RPMI7951 (cell line): ENCODE results near the gene MYBPH. TPM values are rescaled to one million over a fixed set of nuclear protein-coding genes. Genes with fewer than 3 reads are reported as not detected.

Experiments
- DNase-seq: peaks from one replicate; pipeline ENCODE4 v3.0.0-alpha.2; 2012; ENCODE audit warnings: low read depth
- total RNA-seq: library from RNA; depleted of rRNA; stranded (reverse); fragments of >200 nt; shearing (Covaris generic); gene quantifications from 2 replicates; pipeline ENCODE4 v1.2.3, GENCODE V29; 2014

Gene MYBPH
- total RNA-seq, 1 experiment from 2014 or later, result 0.48 TPM

DNA sequence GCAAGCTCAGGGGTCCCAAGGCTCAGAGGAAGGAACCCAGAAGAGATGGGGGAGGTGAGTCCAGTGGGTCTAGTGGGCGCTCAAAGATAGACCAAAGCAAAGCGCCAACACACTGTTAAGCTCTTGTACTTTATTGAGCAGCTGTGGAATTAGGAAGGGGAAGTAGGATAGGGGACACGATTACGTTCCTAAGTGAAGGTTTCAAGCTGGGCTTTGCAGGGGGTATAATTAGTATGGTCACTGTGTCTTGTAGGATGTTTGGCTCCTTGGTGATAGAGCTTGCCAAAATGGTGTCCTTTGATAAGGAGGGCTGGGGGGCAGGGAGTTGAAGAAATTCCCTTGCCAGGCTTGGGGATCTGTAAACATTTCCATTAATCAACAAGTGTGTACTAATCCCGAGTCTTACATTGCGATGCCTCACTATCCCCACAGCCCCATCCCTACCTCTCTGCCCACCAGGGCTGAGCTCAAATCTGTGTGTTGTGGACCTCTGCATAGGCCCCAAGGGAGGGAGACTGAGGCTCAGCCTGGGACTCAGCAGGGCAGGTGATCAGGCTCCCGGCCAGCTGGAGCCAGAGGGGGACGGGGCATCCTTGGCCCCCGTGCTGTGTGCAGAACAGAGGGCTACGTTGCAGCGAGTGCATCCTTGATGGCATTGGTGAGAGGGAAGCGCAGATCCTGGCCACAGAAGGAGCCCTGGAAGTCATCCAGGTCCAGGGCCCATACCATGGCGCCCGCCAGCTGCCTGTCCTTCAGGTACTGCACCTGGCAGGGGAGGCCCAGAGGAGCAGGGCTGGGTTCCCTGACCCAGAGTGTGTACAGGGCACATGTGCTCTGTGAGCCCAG is 3.4 kb upstream of the MYBPH start:
- DNase-seq, result no peak

DNA sequence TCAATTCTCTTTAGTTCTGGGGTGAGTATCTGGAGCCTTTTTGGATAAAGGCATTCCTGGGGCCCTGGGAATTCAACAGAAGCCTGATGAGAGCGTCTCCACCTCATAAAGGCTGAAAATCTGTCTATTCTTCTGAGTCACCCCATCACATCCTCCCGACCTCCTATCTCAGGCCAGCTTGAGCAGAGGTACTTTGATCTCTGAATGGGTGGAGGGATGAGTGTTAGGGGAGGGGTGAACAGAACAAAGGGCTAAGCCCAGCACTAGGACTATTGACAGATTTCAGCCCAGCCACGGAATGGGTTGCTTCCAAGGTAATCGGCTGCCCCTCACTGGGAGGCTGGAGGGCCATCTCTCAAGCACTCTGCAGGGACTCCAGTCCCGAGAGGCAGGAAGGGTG is 2.5 kb upstream of the MYBPH start:
- peak; percentile 80 for DNase-seq

DNA sequence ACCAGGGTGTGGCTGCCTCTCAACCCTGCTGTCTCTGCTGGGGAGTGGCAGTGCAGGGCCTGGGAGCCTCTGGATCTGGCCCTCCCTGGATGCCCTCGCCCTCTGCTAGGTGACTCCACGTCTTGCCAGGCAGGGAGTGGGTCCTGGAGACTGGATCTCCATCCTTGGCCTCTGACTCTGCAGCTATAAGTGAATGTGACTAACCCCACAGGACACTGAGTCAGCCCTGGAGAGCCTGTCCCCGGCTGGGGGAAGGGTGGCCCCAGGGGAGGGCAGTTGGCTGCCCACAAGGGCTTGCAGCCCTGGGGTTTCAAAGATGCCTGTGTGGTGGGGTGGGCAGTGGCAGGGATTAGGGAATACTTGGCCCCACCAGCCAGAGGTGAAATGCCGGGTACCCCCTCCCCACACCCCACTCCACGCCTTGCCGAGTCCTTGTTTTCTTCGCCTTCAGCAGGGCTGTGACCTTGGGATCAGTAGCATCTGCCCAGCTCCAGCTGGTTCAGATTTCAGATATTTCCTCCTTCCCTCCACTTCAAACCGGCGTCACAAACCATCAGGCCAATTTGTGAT is 1.9 kb upstream of the MYBPH start:
- peak; percentile 74 for DNase-seq

DNA sequence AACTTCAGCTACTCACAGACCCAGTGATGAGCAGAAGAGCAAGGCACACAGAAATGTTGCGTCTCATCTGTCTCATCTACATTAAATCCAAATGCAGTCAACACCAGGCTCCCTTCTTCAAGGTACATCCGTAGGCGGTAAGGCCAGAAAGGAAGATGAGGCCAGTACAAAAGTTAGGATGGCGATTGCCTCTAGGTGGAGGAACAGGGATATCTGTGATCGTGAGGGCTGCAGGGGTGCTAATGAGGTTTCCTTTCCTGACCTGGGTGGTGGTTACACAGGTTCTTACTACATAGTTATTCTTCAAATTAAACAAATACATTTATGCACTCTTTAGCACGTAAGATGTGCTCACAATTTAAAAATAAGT is 1.4 kb upstream of the MYBPH start:
- DNase-seq, result no peak

DNA sequence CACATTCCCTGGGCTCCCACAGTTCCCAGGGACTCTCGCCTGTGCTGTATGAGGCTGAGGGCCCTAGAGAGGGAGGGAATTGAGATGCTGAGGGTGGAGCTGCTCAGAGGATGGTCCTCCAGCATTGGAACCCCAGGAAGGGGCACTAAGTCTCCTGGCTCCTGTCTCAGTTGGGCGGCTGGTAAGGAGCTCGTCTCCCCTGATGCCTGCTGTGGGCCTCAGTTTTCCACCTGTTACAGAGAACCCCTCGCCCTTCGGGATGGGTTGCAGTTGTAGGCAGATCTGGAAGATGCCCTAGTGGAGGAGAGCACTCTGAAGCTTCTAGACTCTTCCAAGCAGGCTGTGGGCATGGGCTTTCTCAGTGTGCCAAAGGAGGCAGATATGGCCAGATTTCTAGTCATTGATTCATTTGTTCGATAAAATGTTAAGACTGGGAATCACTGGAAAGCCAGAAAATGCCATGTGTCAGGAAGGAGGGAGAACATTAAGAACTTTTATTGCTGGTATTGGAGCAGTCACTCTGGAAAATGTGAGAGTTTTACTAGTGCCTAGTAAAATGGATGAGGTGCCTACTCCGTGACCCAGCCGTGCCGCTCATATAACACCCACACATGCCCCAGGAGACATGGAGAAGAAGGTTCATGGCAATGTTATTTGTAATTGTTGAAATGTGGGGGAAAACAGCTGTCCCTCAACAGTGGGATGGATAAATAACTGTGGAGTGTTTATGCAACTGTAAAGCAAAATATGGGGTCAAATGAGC is 828 bp upstream of the MYBPH start:
- DNase-seq, result no peak

DNA sequence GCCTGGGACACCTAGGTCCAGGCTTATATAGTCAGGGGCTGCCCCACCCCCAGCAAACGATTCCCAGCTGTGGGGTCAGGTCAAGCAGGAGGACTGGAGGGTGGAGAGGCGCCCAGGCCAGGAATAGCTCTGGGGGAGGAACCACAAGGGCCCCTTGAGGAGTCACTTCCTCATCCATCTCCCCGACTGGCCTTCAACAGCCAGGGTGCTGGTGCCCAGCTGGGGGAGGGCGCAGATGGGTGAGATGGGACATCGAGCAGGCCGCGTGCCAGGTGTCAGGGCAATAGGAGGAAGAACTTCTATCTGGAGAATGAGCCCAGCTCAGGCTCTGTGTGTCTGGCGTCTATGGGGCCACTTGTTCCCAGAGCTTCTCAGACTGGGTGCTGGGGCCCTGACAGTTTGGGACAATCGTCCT is 208 bp upstream of the MYBPH start:
- DNase-seq, result peak; percentile 51

DNA sequence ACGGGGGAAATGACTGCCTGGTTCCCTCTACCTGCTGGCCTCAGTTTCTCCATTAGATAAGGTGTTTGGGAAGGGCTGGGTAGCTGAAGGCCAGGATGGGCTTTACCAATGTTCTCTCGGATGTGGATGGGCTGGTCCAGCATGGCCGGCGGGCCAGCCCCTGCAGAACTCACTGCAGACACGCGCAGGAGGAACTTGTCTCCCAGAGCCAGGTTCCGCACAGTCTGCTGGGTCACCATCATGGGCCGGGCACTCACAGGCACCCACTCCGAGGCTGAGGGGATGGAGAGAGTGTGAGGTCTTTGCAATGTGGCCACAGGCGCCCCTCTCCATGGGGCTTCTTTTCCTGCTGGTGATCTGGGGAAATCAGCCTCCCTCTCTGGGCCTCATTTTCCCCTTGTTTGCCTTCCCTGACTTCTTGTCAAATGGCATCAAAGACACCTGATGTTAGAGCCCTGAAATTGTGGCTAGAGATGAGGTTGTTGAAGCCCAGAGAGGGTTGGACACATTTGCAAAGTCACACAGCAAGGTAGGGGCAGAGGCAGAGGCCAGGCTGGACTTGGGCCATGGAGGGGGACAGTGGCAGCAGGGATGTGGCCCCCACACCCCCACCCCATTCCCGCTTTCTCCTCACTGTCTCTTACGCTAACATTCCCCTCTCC is 1.2 kb downstream of the MYBPH start:
- DNase-seq, result no peak

DNA sequence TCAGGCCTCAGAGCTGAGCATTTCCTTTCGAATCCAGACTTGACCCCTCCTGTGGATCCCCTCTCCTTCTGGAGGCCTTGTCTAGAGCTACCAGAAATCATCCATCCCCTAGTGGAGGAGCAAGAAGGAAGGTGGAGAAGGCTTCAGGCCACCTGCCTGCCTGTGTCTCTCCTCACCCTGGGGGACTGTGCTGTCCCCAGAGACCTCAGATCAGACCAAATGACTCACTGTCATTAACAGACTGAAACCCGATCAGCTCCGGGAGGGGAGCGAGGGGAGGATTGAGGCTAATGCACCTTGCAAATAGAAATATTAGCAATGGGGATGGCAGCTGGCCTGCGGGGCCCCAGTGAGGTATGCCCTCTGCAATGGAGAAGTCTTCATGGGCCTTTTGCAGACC is 2.1 kb downstream of the MYBPH start:
- DNase-seq, result no peak

DNA sequence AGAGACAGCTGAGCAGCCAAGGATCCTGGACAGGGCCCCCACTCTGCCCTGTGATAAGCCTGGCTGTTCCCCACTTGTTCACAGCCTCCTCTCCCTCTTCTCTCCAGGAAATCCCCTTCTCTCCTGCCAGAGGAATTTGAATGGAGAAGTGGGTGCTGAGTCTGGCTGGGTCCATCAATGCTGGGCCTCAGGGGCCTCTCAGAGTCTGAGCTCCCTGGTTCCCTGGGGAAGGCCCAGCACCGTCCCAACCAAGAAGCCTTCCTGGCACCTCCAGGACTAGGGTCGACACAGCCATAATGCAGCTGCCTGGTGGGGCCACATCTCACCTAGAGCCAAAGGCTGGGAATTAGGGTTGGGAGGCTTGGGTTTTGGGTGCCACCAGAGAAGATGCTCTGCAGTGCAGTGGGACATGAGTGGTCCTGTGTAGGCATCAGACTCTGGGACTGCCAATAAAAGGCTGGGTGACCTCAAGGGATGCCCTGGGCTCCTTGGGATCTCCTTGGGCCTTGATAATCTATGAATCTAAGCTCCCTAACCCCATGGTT is 2.5 kb downstream of the MYBPH start:
- no peak for DNase-seq

DNA sequence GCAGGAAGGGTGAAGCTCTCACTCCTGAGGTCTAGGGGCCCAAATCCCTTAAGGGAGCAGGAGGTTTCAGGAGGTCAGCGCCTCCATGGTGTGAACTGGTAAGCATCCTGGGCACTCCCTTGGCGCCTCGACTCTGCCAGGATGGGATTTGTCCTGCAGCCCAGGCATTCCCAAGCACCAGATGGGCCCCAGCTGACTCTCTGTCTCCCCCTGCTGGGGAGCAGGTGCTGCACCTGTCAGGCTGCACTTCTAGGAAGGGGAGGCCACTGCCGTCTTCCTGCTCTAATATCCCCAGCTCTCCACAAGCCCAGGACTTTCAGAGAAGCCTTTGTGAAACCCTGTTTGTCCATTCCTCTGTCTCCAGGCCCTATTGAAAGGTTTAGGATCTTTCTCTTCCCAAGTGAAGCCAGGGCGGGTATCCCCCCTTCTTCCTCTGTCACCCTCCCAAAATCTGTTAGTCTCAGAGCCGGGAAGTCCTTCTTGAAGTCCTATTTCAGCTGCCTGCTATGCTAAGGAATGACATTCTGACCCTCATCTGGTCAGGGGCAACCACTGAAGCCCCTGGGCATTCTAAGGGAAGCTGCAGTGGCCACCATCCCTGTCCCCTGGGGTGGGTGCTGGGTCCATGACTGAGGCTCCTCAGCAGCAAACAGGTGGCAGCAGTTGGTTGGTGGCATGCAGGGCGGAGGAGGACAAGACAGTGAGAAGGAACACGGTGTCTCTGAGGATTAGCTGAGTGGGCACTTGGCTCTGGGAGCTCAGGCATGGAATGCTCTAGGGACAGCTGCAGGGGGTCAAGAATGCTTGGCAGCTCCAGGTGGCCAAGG is 3.2 kb downstream of the MYBPH start:
- peak; percentile 55 for DNase-seq

DNA sequence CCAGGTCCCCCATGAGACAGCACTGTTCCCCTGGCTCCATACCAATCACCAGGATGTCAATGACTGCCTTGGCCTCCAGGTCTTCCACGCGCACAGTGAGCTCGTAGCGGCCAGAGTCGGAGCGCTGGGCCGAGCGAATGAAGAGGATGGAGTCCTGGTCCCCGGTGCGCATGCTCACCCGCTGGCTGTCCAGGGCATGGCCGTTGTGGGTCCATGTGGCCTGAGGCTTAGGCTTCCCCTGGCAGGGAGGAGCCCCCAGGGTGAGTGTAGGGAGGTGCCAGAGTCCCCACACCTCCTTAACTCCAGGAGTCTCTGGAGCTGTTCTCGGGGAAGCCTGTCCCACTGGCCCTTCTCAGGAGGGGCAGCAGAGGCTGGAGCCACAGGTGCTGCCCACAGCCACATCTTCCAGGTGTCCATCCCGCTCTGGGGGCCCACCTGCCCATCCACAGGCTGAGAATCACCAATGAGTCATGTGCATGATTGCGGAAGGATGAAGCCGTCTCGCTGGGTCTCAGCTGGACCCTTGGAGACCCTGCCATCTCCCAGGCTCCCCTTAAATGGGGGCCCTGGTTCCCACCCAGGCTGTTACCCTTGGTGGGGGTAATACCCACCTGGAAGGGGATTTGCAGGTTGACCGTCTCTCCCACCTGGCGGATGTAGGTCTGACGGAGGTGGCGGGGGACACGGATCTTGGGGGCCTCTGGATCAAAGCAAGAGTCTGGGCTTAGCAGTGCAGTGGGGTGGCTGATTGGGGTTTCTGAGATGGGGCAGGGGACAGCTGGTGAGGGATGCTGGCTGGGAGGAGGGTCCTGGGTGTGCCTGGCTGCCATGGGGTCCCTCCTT is 4.1 kb downstream of the MYBPH start:
- no peak for DNase-seq

DNA sequence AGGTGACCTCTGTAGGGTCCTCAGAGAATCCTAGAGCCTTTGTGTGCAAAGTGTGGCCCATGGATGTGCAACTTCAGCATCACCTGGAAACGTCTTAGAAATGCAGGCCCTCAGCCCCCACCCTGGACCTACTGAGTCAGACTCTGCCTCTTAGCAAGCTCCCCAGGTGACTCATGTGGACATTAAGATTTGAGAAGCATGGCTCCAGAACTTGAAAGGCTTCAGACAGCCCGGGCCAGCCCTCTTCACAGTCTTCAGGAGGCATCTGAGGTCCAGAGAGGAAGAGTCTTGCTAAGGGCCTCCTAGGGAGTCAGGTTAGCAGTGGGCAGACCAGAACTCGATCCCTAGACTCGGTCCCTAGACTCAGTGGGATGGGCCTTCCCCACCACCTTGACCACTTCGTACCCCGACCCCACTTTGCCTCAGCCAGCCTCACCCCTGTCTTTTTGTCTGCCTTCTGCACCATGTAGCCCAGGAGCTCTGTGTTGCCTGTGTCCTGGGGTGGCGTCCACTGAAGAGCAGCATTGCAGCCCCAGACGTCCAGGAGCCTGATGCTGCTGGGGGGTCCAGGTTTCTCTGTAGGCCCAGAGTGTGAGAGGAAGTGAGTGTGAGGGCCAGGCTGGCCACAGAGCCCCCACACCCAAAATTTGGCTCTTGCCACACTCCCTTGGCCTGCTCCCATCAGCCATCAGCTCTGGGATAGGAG is 4.8 kb downstream of the MYBPH start:
- peak; percentile 18 for DNase-seq

DNA sequence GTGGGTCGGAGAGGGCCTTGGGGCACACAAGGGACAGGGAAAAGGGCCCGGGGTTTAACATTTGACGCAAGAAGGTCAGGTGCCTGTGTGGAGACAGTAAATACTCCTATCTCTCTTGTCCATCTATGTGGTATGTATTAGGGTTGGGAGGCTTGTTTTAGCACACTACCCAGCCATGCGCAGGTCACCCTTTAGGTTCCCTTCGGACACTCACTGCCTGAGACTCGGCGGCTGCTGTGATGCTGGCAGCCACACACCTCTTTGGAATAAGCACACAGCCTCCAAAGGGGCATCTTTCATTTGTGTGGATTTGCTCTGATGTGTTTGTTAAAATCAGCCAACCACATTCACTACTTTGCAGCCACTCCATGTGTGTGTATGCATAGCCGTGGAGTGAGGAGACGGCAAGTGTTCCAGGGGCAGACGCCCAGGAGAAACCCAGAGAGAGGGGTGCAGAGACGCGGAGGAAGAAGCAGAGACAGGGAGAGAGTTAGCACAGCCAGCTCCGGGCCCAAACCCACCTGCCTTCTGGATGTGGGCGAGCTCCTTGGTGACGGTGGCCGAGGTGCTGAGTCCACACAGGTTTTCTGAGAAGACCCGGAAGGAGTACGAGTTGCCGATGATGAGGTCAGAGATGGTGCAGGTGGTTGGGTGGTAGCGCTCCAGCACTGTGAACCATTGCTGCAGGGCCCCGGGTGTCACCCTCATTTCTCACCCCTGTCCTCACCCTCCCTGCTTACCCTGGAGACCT is 5.7 kb downstream of the MYBPH start:
- no peak for DNase-seq

DNA sequence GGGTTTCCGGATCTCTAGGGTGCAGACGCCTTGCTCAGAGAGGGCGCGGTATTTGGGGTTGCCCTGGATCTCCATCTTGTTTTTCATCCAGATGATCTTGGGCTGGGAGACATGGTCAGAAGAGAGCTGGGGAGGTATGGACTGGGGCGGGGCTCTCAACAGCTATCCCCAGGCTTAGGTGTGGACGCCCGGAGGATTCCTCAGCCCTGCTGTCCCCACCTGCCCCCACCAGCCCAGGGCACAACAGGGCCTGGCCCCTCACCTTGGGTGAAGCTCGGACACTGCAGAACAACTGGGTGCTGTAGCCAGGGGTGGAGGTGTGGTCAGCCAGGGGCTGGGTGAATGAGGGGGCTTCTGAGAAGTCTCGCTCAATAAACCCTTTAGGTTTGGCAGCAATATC is 6.6 kb downstream of the MYBPH start:
- DNase-seq, result no peak

DNA sequence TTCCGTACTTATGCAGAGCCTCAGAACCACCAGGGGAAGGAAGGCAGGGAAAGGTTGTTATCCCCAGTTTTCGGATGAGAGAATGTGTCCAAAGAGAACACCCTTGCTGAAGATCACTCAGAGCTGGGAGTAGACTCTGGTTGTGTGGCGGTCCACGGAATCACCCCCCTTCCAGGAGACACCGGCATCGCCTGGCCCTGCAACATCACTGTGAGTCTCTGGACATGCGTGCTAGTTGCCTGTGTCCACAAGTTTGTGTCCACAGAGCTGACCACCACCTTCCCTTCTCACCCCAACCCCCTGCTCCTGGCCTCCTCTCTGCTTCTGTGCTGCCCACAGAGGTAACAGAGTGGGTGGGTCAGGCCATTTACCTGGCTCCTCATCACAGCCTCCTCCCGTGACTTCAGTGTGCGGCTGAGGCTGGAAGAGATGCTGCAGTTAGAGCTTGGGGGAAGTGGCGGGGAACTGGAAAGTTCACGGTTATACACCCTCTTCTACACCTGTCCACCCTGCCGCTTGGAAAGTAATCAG is 7.3 kb downstream of the MYBPH start:
- no peak for DNase-seq

DNA sequence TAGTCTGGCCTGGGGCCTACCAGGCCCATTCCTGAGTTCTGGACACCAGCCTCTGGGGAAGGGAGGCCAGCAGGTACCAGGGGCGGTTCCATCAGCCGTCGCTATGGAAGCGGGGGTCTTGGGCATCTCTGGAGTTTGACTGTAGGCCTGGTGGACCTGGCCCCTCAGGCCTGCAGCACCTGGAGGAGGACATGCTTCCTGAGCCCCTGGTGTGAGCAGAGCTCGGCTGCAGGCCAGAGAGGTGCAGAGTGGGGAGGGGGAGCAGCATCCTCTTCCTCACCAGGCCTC is 7.8 kb downstream of the MYBPH start:
- DNase-seq, result no peak

DNA sequence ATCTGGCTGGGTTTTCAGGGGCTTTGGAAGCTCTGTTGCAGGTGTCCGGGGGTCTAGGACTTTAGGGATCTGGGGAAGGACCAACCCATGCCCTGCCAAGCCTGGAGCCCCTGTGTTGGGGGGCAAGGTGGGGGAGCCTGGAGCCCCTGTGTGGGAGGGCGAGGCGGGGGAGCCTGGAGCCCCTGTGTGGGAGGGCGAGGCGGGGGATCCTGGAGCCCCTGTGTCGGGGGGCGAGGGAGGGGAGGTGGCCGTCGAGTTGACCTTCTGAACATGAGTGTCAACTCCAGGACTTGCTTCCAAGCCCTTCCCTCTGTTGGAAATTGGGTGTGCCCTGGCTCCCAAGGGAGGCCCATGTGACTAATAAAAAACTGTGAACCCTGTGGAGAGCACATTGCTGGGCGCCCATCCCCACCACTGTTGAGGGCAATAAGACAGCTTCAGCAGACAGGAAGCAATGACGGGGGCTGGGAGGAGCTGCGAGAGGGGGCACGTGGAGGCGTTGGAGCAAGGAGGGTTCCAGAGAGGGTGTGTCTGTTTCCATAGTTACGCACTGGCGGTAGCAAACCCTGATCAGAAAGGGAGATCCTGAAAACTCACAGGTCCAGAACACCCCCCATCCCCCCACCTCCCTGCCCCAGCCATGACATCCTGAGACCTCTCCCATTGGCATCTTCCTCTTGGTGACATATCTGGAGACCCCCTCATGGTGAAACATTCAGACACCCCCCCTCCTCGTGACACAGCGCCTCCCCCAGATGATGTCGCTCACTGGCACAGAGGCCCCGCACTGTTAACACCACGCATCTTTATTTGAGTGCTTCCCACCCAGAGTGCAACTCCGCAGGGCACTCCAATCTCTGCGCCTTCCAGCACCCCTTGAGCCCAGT is 8.4 kb downstream of the MYBPH start:
- no peak for DNase-seq
